Glutamatergic neuron (in vitro differentiated cells): ENCODE measurements around the gene ZBED1. TPM values are rescaled to one million over a fixed set of nuclear protein-coding genes. Genes with fewer than 3 reads are reported as not detected.

Source experiments
- DNase-seq: peaks from one replicate; pipeline ENCODE4 v3.0.0; 2022
- H3K27ac Mint-ChIP-seq: one replicate; pipeline ENCODE4 v1.8.0; 2020; ENCODE audit warnings: mild to moderate bottlenecking, mixed read lengths, inconsistent platforms; ENCODE audit not compliant: unreplicated experiment
- H3K27me3 Mint-ChIP-seq: one replicate; pipeline ENCODE4 v1.8.0; 2020; ENCODE audit warnings: mild to moderate bottlenecking, moderate library complexity, mixed read lengths, inconsistent platforms; ENCODE audit not compliant: unreplicated experiment
- H3K36me3 Mint-ChIP-seq: one replicate; pipeline ENCODE4 v1.8.0; 2020; ENCODE audit warnings: mild to moderate bottlenecking, mixed read lengths, inconsistent platforms; ENCODE audit not compliant: unreplicated experiment
- H3K4me1 Mint-ChIP-seq: one replicate; pipeline ENCODE4 v1.8.0; 2020; ENCODE audit warnings: mild to moderate bottlenecking, low read depth, mixed read lengths, inconsistent platforms; ENCODE audit not compliant: unreplicated experiment
- H3K4me3 Mint-ChIP-seq: one replicate; pipeline ENCODE4 v1.8.0; 2020; ENCODE audit warnings: mild to moderate bottlenecking, mixed read lengths, inconsistent platforms; ENCODE audit not compliant: unreplicated experiment
- H3K9me3 Mint-ChIP-seq: one replicate; pipeline ENCODE4 v1.8.0; 2020; ENCODE audit warnings: mild to moderate bottlenecking, moderate library complexity, mixed read lengths, inconsistent platforms; ENCODE audit not compliant: unreplicated experiment
- total RNA-seq: library from RNA; stranded (reverse); fragmentation: NEBNext Ultra II Directional; extraction: Animal tissue kit (Norgen Biotek cat#: 25700); gene quantifications from one replicate; pipeline ENCODE4 v1.2.1, GENCODE V29; 2021; ENCODE audit not compliant: unreplicated experiment
- TF ChIP-seq, protein P1 (sequence below): fragments of 200-600 bp; sonication (generic); IDR thresholded peaks from one replicate; pipeline ENCODE4 v1.5.0; 2021; ENCODE audit not compliant: partially characterized antibody, unreplicated experiment

Gene ZBED1
- total RNA-seq, 1 donor from 2014 or later, result 45.4 TPM

DNA sequence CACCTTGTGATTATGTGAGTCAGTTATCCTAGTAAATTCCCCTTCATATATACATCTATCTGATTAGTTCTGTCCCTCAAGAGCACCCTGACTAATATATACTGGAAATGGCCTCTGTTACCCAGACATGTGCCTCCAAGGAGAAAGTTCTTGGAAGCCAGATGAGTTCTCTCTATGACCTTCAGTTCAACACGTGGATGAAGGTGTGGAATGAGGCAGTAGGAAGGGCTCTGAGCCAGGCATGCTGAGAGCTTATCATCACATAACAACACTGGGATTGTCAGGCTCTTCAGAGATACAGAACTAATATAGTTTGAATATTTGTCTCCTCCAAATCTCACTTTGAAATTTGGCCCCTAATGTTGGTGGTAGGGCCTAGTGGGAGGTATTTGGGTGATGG is 44.4 kb upstream of the ZBED1 start:
- no peak overlapping the region for H3K4me3 Mint-ChIP-seq
- no peak overlapping the region for H3K27ac Mint-ChIP-seq
- TF ChIP-seq, protein P1, sequence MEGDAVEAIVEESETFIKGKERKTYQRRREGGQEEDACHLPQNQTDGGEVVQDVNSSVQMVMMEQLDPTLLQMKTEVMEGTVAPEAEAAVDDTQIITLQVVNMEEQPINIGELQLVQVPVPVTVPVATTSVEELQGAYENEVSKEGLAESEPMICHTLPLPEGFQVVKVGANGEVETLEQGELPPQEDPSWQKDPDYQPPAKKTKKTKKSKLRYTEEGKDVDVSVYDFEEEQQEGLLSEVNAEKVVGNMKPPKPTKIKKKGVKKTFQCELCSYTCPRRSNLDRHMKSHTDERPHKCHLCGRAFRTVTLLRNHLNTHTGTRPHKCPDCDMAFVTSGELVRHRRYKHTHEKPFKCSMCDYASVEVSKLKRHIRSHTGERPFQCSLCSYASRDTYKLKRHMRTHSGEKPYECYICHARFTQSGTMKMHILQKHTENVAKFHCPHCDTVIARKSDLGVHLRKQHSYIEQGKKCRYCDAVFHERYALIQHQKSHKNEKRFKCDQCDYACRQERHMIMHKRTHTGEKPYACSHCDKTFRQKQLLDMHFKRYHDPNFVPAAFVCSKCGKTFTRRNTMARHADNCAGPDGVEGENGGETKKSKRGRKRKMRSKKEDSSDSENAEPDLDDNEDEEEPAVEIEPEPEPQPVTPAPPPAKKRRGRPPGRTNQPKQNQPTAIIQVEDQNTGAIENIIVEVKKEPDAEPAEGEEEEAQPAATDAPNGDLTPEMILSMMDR, result no peak
- peaks cover 2% of the 10 kb centered on the region for H3K9me3 Mint-ChIP-seq
- no peak for DNase-seq
- peaks cover 6% of the 10 kb centered on the region for H3K4me1 Mint-ChIP-seq
- peaks cover 8% of the 10 kb centered on the region for H3K36me3 Mint-ChIP-seq
- H3K27me3 Mint-ChIP-seq, result no peaks in the 10 kb centered on the region

DNA sequence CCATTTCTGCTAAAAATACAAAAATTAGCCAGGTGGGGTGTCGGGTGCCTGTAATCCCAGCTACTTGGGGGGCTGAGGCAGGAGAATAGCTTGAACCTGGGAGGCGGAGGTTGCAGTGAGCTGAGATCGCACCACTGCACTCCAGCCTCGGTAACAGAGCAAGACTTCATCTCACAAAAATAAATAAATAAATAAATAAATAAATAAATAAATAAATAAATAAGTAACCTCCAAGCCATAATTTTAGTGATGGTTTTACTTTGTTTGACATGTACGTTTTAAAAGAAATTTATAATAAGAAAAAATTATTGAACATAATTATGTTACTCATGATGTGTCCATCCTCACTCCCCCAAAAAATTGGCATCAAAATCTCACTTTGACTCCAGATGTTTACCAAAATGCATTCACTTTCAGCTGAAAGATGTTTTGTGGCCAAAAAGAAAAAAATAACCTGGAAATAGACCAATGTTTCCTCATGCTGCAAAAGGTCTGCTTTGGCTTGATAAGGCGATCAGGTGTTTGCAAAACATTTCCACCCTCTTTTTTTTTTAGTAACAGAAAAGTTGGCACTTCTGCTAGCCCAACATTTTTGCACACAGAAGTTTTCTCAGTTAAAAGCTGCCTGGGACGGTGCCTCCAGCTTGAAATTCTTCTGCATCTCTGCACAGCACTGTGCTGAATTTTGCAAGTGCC is 42.2 kb upstream of the ZBED1 start:
- Mint-ChIP-seq H3K9me3 (peaks cover 2% of the 10 kb centered on the region), H3K4me1 (no peaks in the 10 kb centered on the region), H3K27ac (no peak overlapping the region), H3K27me3 (no peaks in the 10 kb centered on the region), H3K36me3 (peaks cover 8% of the 10 kb centered on the region), H3K4me3 (no peak overlapping the region)
- TF ChIP-seq, protein P1, result no peak
- DNase-seq, result no peak

DNA sequence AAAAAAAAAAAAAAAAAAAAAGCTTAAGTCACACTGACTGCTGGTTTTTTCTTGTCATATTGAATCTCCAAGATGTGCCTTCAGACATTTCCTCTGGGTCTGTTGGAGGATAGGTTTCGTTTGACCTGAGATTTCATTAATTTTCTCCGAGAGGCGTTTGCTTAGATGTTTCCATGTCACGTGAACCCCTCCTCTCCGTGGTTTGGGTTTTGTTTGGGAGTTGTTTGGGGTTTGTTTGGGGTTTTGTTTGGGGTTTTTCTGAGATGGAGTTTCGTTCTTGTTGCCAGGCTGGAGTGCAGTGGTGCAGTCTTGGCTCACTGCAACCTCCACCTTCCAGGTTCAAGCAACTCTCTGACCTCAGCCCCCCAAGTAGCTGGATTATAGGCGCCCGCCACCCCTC is 40.8 kb upstream of the ZBED1 start:
- Mint-ChIP-seq H3K4me1 (no peaks in the 10 kb centered on the region), H3K27ac (peak overlapping the region; percentile 43), H3K36me3 (peaks cover 8% of the 10 kb centered on the region), H3K27me3 (peaks cover 1% of the 10 kb centered on the region), H3K4me3 (no peak overlapping the region), H3K9me3 (peaks cover 5% of the 10 kb centered on the region)
- TF ChIP-seq, protein P1, result no peak
- no peak for DNase-seq

DNA sequence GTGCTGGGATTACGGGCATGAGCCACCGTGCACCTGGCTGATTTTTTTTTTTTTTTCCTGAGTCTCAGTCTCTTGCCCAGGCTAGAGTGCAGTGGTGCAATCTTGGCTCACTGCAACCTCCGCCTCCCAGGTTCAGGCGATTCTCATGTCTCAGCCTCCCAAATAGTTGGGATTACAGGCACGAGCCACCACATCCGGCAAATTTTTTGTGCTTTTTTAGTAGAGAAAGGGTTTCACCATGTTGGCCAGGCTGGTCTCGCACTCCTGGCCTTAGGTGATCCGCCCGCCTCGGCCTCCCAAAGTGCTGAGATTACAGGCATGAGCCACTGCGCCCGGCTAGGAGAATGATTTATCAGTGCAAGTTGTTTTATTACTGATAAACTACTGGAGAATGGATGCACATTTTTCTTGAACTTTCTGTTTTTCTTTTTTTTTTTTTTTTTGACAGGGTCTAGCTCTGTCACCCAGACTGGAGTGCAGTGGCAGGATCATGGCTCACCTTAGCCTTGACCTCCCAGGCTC is 39.7 kb upstream of the ZBED1 start:
- Mint-ChIP-seq H3K4me3 (no peak overlapping the region), H3K9me3 (peaks cover 3% of the 10 kb centered on the region), H3K4me1 (no peaks in the 10 kb centered on the region), H3K27ac (no peak overlapping the region), H3K36me3 (no peaks in the 10 kb centered on the region), H3K27me3 (peaks cover 1% of the 10 kb centered on the region)
- TF ChIP-seq, protein P1, result no peak
- no peak for DNase-seq

DNA sequence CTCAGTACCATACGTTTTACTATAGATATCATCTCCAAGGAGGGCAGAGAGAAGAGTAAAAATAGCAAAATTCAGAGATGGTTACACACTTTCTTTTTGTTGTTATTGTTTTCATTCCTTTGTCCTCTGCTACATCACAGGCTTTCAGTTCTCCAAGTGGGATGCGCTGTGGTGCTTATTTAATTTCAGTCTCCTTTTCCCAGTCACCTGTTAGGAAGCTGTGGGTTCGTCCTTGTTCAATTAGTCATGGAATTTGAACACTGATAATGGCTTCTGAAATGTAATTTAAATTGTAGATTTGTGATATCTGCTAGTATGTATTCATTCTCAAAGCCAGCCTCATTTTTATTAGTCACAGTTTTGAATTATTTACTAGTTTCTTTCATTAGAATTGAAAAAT is 38.8 kb upstream of the ZBED1 start:
- Mint-ChIP-seq H3K9me3 (peaks cover 3% of the 10 kb centered on the region), H3K27me3 (peaks cover 1% of the 10 kb centered on the region), H3K4me1 (no peaks in the 10 kb centered on the region), H3K36me3 (no peaks in the 10 kb centered on the region), H3K27ac (no peak overlapping the region), H3K4me3 (no peak overlapping the region)
- TF ChIP-seq, protein P1, result no peak
- DNase-seq, result no peak
